ENCODE results near the gene DYSF. TPM values are rescaled to one million over a fixed set of nuclear protein-coding genes. Genes with fewer than 3 reads are reported as not detected.
A peak's percentile ranks its signal among the peaks of the same experiment; 100 is the strongest.

DYSF gene
- total and polyA plus RNA-seq, 2 donors (not counting 3 experiments of a cell fraction or from before 2014, with no cell fraction given): 50.9 to 152 TPM

- TSS peak; percentile 41 for BruUV-seq (replicated peaks)
- ChIA-PET CTCF (no interaction called here), POLR2A (no interaction called here)
- intact Hi-C loops (cut with micrococcal nuclease) (no loop called here), dilution Hi-C loops (cut with MboI; ENCODE audit: extremely low pct_ligation_motif_present, low sequenced_read_pairs) (no loop called here)
- Histone ChIP-seq H3K27me3 (ENCODE audit: control insufficient read depth in 2 of 2, insufficient read depth in 2 of 2, low read length in 2 of 2) (no peaks in the 10 kb centered on the region), H3K9me1 (replicated peaks; ENCODE audit: control insufficient read depth, extremely low read depth, insufficient read depth, low read length) (no peaks in the 10 kb centered on the region), H3K79me2 (ENCODE audit: control insufficient read depth, insufficient read depth, low read length) (no peaks in the 10 kb centered on the region), H3K4me2 (ENCODE audit: insufficient read depth, low read length) (no peak overlapping the region), H3K36me3 (ENCODE audit: control insufficient read depth in 2 of 2, extremely low read depth in 1 of 2, insufficient read depth in 2 of 2, low read length in 2 of 2) (peaks cover 4 to 22% of the 10 kb centered on the region in 2 experiments), H3K9me3 (replicated peaks; ENCODE audit: control insufficient read depth, insufficient read depth, low read length) (no peaks in the 10 kb centered on the region), H3K9ac (replicated peaks; ENCODE audit: extremely low read depth, insufficient read depth, low read length) (no peak overlapping the region), H3K27ac (ENCODE audit: insufficient read depth, low read depth, low read length) (no peak overlapping the region), H3K4me1 (ENCODE audit: control insufficient read depth, extremely low read depth, insufficient read depth, low read length) (peaks cover 28% of the 10 kb centered on the region), H2AFZ (ENCODE audit: low read depth, low read length) (no peak overlapping the region), H4K20me1 (replicated peaks; ENCODE audit: control insufficient read depth, extremely low read depth, insufficient read depth, low read length) (no peaks in the 10 kb centered on the region), H3K4me3 (replicated peaks in 1 of 3; ENCODE audit: insufficient read depth in 1 of 3, low read depth in 1 of 3, low read length in 3 of 3) (no peak overlapping the region)
- no peak for TF ChIP-seq MYC (IDR thresholded peaks at IDR 0.05; ENCODE audit: low read depth, low read length)
- no peak for TF ChIP-seq MAX (IDR thresholded peaks at IDR 0.05; ENCODE audit: insufficient read depth, insufficient read length)
- TF ChIP-seq JUN (IDR thresholded peaks at IDR 0.05; ENCODE audit: borderline replicate concordance, insufficient read depth, insufficient read length, low read depth): no peak
- no peak for TF ChIP-seq GATA2 (IDR thresholded peaks at IDR 0.05; ENCODE audit: insufficient read depth, insufficient read length, low read depth, low read length)
- TF ChIP-seq POLR2A (IDR thresholded peaks at IDR 0.05; ENCODE audit: low read depth, low read length): no peak
- TF ChIP-seq CTCF (IDR thresholded peaks at IDR 0.05; ENCODE audit: extremely low read depth in 1 of 2, insufficient read depth in 1 of 2, low read depth in 1 of 2, low read length in 2 of 2): no peak
- TF ChIP-seq POLR2AphosphoS5 (IDR thresholded peaks at IDR 0.05; ENCODE audit: insufficient read depth, low read depth, low read length): no peak
- no peak for TF ChIP-seq FOS (IDR thresholded peaks at IDR 0.05; ENCODE audit: borderline replicate concordance, insufficient read depth, low read length)
- TF ChIP-seq EZH2 (IDR thresholded peaks at IDR 0.05; ENCODE audit: borderline replicate concordance, low read depth, low read length, severe bottlenecking): no peak
- FAIRE-seq: no peak
- DNase-seq (ENCODE audit: low read depth, low spot score): no peak
Measured at GRCh38 chr2:71426721-71427120, 26.6 kb upstream of the DYSF start.

All from endothelial cell of umbilical vein (primary cell).